ENCODE data around the gene TMEM132E. TPM values are rescaled to one million over a fixed set of nuclear protein-coding genes. Genes with fewer than 3 reads are reported as not detected.

TMEM132E gene
- total RNA-seq, 1 donor from 2014 or later = not detected

- DNase-seq (ENCODE audit: low read depth in 2 of 2) = peak in 1 of 2 donors; percentile 34
Measured at GRCh38 chr17:34663714-34664113, 84.3 kb downstream of the TMEM132E start.

- DNase-seq (ENCODE audit: low read depth in 2 of 2) = no peak
Measured at GRCh38 chr17:34665150-34665806, 85.9 kb downstream of the TMEM132E start.

- no peak for DNase-seq (ENCODE audit: low read depth in 2 of 2)
Measured at GRCh38 chr17:34665819-34666763, 86.7 kb downstream of the TMEM132E start.

- no peak for DNase-seq (ENCODE audit: low read depth in 2 of 2)
Measured at GRCh38 chr17:34667656-34668055, 88.3 kb downstream of the TMEM132E start.

- DNase-seq (ENCODE audit: low read depth in 2 of 2) = no peak
Measured at GRCh38 chr17:34668206-34668605, 88.8 kb downstream of the TMEM132E start.

GRCh38 chr17:34669511-34669910, 90.1 kb downstream of the TMEM132E start:
- DNase-seq (ENCODE audit: low read depth in 2 of 2) = no peak

- no peak for DNase-seq (ENCODE audit: low read depth in 2 of 2)
Measured at GRCh38 chr17:34670618-34671017, 91.2 kb downstream of the TMEM132E start.

GRCh38 chr17:34671191-34671590, 91.8 kb downstream of the TMEM132E start:
- no peak for DNase-seq (ENCODE audit: low read depth in 2 of 2)

- DNase-seq (ENCODE audit: low read depth in 2 of 2) = no peak
Measured at GRCh38 chr17:34672176-34672785, 92.9 kb downstream of the TMEM132E start.

GRCh38 chr17:34673516-34673915, 94.1 kb downstream of the TMEM132E start:
- DNase-seq (ENCODE audit: low read depth in 2 of 2) = no peak

GRCh38 chr17:34673995-34674890, 94.9 kb downstream of the TMEM132E start:
- no peak for DNase-seq (ENCODE audit: low read depth in 2 of 2)

- DNase-seq (ENCODE audit: low read depth in 2 of 2) = no peak
Measured at GRCh38 chr17:34675143-34675542, 95.8 kb downstream of the TMEM132E start.

GRCh38 chr17:34675605-34676004, 96.2 kb downstream of the TMEM132E start:
- no peak for DNase-seq (ENCODE audit: low read depth in 2 of 2)

- no peak for DNase-seq (ENCODE audit: low read depth in 2 of 2)
Measured at GRCh38 chr17:34680151-34680550, 100.8 kb downstream of the TMEM132E start.

- DNase-seq (ENCODE audit: low read depth in 2 of 2) = no peak
Measured at GRCh38 chr17:34682305-34682704, 102.9 kb downstream of the TMEM132E start.

GRCh38 chr17:34683390-34683789, 104.0 kb downstream of the TMEM132E start:
- DNase-seq (ENCODE audit: low read depth in 2 of 2) = no peak

Other genes with a start within 250 kb of the TMEM132E start
- gene CCL13, start 223.1 kb upstream of the TMEM132E start, total RNA-seq = not detected in 2 replicates
- not detected in 2 replicates for gene CCL1, start 216.3 kb upstream of the TMEM132E start, total RNA-seq

All from lung microvascular endothelial cell (primary cell).